ENCODE results near the gene SMIM43. TPM values are rescaled to one million over a fixed set of nuclear protein-coding genes. Genes with fewer than 3 reads are reported as not detected.
"Not testable (repeated sequence)": the region's sequence is repeated elsewhere in the genome, so short reads cannot be mapped to it uniquely, and the experiment has no call there.

Gene SMIM43
- total RNA-seq, 1 donor from 2014 or later = not detected

- Mint-ChIP-seq H3K27me3 (ENCODE audit: low read depth) (peaks cover 41% of the 10 kb centered on the region), H3K9me3 (ENCODE audit: low read depth) (no peaks in the 10 kb centered on the region), H3K4me3 (ENCODE audit: unreplicated experiment) (peak overlapping the region; percentile 82), H3K4me1 (ENCODE audit: low read depth) (peaks cover 9% of the 10 kb centered on the region), H3K27ac (ENCODE audit: unreplicated experiment) (no peak overlapping the region), H3K36me3 (ENCODE audit: low read depth) (no peaks in the 10 kb centered on the region)
- DNase-seq (ENCODE audit: low spot score) = no peak
- TF ChIP-seq CTCF (IDR thresholded peaks at IDR 0.05) = no peak
Measured at GRCh38 chr4:121765368-121765705, 373 bp upstream of the SMIM43 start.

- peaks cover 33% of the 10 kb centered on the region for H3K27me3 Mint-ChIP-seq (ENCODE audit: low read depth)
- H3K27ac Mint-ChIP-seq (ENCODE audit: unreplicated experiment) = no peak overlapping the region
- no peaks in the 10 kb centered on the region for H3K36me3 Mint-ChIP-seq (ENCODE audit: low read depth)
- no peak for DNase-seq (ENCODE audit: low spot score)
- H3K9me3 Mint-ChIP-seq (ENCODE audit: low read depth) = no peaks in the 10 kb centered on the region
- TF ChIP-seq CTCF (IDR thresholded peaks at IDR 0.05) = no peak
- peak overlapping the region; percentile 82 for H3K4me3 Mint-ChIP-seq (ENCODE audit: unreplicated experiment)
- H3K4me1 Mint-ChIP-seq (ENCODE audit: low read depth) = peaks cover 9% of the 10 kb centered on the region
Measured at GRCh38 chr4:121764303-121764701, 662 bp downstream of the SMIM43 start.

DNA sequence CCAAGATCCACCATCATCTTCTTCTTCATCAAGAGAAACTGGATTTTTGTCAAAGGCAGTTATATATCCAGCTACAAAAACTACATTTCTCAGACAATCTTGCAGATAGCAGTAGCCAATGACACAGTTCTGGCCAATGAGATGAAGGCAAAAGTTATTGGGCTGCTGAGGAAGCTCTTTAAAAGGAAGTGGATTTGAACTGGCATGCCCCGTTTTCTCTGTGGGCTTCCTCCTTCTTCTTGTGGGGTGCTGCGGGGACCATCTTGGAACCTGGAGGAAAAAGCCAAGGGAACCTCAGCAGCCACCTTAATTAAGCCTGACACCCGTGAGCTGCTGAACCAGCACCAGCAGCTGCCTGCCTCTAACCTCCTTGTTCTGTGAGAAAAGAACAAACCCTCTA lies 4.8 kb downstream of the SMIM43 start:
- Mint-ChIP-seq H3K4me3 (ENCODE audit: unreplicated experiment) (no peak overlapping the region), H3K4me1 (ENCODE audit: low read depth) (peaks cover 6% of the 10 kb centered on the region), H3K27me3 (ENCODE audit: low read depth) (peaks cover 28% of the 10 kb centered on the region), H3K27ac (ENCODE audit: unreplicated experiment) (no peak overlapping the region), H3K9me3 (ENCODE audit: low read depth) (no peaks in the 10 kb centered on the region), H3K36me3 (ENCODE audit: low read depth) (no peaks in the 10 kb centered on the region)
- DNase-seq (ENCODE audit: low spot score) = no peak
- no peak for TF ChIP-seq CTCF (IDR thresholded peaks at IDR 0.05)

- no peak for TF ChIP-seq CTCF (IDR thresholded peaks at IDR 0.05)
- Mint-ChIP-seq H3K27ac (ENCODE audit: unreplicated experiment) (no peak overlapping the region), H3K36me3 (ENCODE audit: low read depth) (no peaks in the 10 kb centered on the region), H3K9me3 (ENCODE audit: low read depth) (peaks cover 3% of the 10 kb centered on the region), H3K27me3 (ENCODE audit: low read depth) (peaks cover 23% of the 10 kb centered on the region), H3K4me3 (ENCODE audit: unreplicated experiment) (no peak overlapping the region), H3K4me1 (ENCODE audit: low read depth) (no peaks in the 10 kb centered on the region)
- no peak for DNase-seq (ENCODE audit: low spot score)
Measured at GRCh38 chr4:121758925-121759568, 5.9 kb downstream of the SMIM43 start.

DNA sequence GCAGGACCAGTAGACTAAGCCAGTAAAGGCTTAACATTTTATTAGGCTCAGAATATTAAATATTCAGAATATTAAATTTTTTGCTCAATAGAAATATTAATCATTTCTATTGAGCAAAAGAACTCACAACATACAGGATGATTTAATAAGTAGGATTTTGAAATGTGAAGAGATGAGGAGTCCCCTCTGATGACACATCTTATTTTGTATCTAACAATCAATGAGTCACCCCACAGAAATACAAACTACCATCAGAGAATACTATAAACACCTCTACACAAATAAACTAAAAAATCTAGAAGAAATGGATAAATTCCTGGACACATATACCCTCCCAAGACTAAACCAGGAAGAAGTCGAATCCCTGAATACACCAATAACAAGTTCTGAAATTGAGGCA lies 12.8 kb downstream of the SMIM43 start:
- not testable (repeated sequence) for H3K9me3 Mint-ChIP-seq (ENCODE audit: low read depth); DNase-seq (ENCODE audit: low spot score); H3K36me3 Mint-ChIP-seq (ENCODE audit: low read depth); H3K27ac Mint-ChIP-seq (ENCODE audit: unreplicated experiment); H3K4me3 Mint-ChIP-seq (ENCODE audit: unreplicated experiment); H3K4me1 Mint-ChIP-seq (ENCODE audit: low read depth)
- H3K27me3 Mint-ChIP-seq (ENCODE audit: low read depth) = peaks cover 12% of the 10 kb centered on the region

DNA sequence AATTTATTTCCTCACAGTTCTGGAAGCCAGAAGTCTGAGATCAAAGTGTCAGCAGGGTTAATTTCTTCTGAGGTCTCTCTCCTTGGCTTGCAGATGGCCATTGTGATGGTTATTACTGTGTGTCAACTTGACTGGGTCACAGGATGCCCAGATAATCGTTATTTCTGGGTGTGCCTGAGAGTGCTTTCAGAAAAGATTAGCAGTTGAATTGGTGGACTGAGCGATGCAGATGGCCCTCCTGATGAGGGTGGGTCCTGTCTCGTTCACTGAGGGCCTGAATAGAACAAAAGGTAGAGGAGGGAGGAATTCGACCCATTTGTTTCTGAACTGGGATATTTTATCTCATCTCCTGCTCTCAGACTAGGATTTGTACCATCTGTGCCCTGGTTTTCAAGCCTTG lies 15.7 kb downstream of the SMIM43 start:
- DNase-seq (ENCODE audit: low spot score) = no peak
- Mint-ChIP-seq H3K4me1 (ENCODE audit: low read depth) (no peaks in the 10 kb centered on the region), H3K9me3 (ENCODE audit: low read depth) (no peaks in the 10 kb centered on the region), H3K27ac (ENCODE audit: unreplicated experiment) (no peak overlapping the region), H3K27me3 (ENCODE audit: low read depth) (peaks cover 7% of the 10 kb centered on the region), H3K36me3 (ENCODE audit: low read depth) (no peaks in the 10 kb centered on the region), H3K4me3 (ENCODE audit: unreplicated experiment) (no peak overlapping the region)
- TF ChIP-seq CTCF (IDR thresholded peaks at IDR 0.05) = no peak

Measured in chondrocyte (in vitro differentiated cells).